ENCODE data around the gene LMX1B.

Gene LMX1B

GRCh38 chr9:126698756-126699155 lies 85.0 kb downstream of the LMX1B start:
- in situ Hi-C loops (cut with HindIII; ENCODE audit: low sequenced_read_pairs), result no loop called here
- no peak for TF ChIP-seq CTCF (IDR thresholded peaks at IDR 0.05; ENCODE audit: low read depth, low read length)
- DNase-seq (ENCODE audit: low read depth, low spot score), result no peak
- no peak overlapping the region for H3K4me3 ChIP-seq (ENCODE audit: low read depth, low read length)

- H3K4me3 ChIP-seq (ENCODE audit: low read depth, low read length), result no peak overlapping the region
- no peak for DNase-seq (ENCODE audit: low read depth, low spot score)
- in situ Hi-C loops (cut with HindIII; ENCODE audit: low sequenced_read_pairs), result no loop called here
- TF ChIP-seq CTCF (IDR thresholded peaks at IDR 0.05; ENCODE audit: low read depth, low read length), result no peak
Measured at GRCh38 chr9:126699401-126699881, 85.7 kb downstream of the LMX1B start.

- TF ChIP-seq CTCF (IDR thresholded peaks at IDR 0.05; ENCODE audit: low read depth, low read length), result no peak
- in situ Hi-C loops (cut with HindIII; ENCODE audit: low sequenced_read_pairs), result no loop called here
- no peak for DNase-seq (ENCODE audit: low read depth, low spot score)
- H3K4me3 ChIP-seq (ENCODE audit: low read depth, low read length), result no peak overlapping the region
Measured at GRCh38 chr9:126700296-126700695, 86.6 kb downstream of the LMX1B start.

GRCh38 chr9:126700903-126701812 lies 87.4 kb downstream of the LMX1B start:
- H3K4me3 ChIP-seq (ENCODE audit: low read depth, low read length), result no peak overlapping the region
- no peak for TF ChIP-seq CTCF (IDR thresholded peaks at IDR 0.05; ENCODE audit: low read depth, low read length)
- no peak for DNase-seq (ENCODE audit: low read depth, low spot score)
- in situ Hi-C loops (cut with HindIII; ENCODE audit: low sequenced_read_pairs), result no loop called here

- TF ChIP-seq CTCF (IDR thresholded peaks at IDR 0.05; ENCODE audit: low read depth, low read length), result no peak
- H3K4me3 ChIP-seq (ENCODE audit: low read depth, low read length), result no peak overlapping the region
- no peak for DNase-seq (ENCODE audit: low read depth, low spot score)
- in situ Hi-C loops (cut with HindIII; ENCODE audit: low sequenced_read_pairs), result no loop called here
Measured at GRCh38 chr9:126701813-126702140, 88.0 kb downstream of the LMX1B start.

- in situ Hi-C loops (cut with HindIII; ENCODE audit: low sequenced_read_pairs), result no loop called here
Measured at GRCh38 chr9:126702151-126703001, 88.6 kb downstream of the LMX1B start.

More at GRCh38 chr9:126702151-126703001, 88.6 kb downstream of the LMX1B start:
- no peak for DNase-seq (ENCODE audit: low read depth, low spot score)
- no peak overlapping the region for H3K4me3 ChIP-seq (ENCODE audit: low read depth, low read length)
- TF ChIP-seq CTCF (IDR thresholded peaks at IDR 0.05; ENCODE audit: low read depth, low read length), result peak; percentile 76
